Activated CD4-positive, alpha-beta T cell treated with anti-CD3 and anti-CD28 coated beads for 48 hours (primary cell): Measurements from ENCODE around the gene SPOCK2.
"Not testable (repeated sequence)": the region's sequence is repeated elsewhere in the genome, so short reads cannot be mapped to it uniquely, and the experiment has no call there.

ENCODE experiments used
- DNase-seq: peaks from one replicate; pipeline ENCODE4 v3.0.0-alpha.2; 2020

The SPOCK2 gene

GRCh38 chr10:72087969-72088888 lies at the start of gene SPOCK2:
Gene SPOCK2, minus strand, starts transcription at chr10:72088551. Its CDS starts 223 bp downstream, at chr10:72088328.
- peak; percentile 76 for DNase-seq

GRCh38 chr10:72137583-72137982 lies 49.2 kb upstream of the SPOCK2 start:
- DNase-seq: no peak

GRCh38 chr10:72136225-72136624 lies 47.9 kb upstream of the SPOCK2 start:
- peak; percentile 7 for DNase-seq

GRCh38 chr10:72134785-72135767 lies 46.7 kb upstream of the SPOCK2 start:
- DNase-seq: no peak

GRCh38 chr10:72133517-72133916 lies 45.2 kb upstream of the SPOCK2 start:
- no peak for DNase-seq

GRCh38 chr10:72132854-72133253 lies 44.5 kb upstream of the SPOCK2 start:
- DNase-seq: no peak

GRCh38 chr10:72127571-72127970 lies 39.2 kb upstream of the SPOCK2 start:
- no peak for DNase-seq

GRCh38 chr10:72126872-72127232 lies 38.5 kb upstream of the SPOCK2 start:
- no peak for DNase-seq

GRCh38 chr10:72126184-72126871 lies 38.0 kb upstream of the SPOCK2 start:
- DNase-seq: no peak

- no peak for DNase-seq
Observed at GRCh38 chr10:72124989-72125388, 36.6 kb upstream of the SPOCK2 start.

GRCh38 chr10:72124381-72124780 lies 36.0 kb upstream of the SPOCK2 start:
- DNase-seq: no peak

GRCh38 chr10:72123616-72124015 lies 35.3 kb upstream of the SPOCK2 start:
- DNase-seq: no peak

- DNase-seq: peak; percentile 46
Observed at GRCh38 chr10:72122221-72122620, 33.9 kb upstream of the SPOCK2 start.

- no peak for DNase-seq
Observed at GRCh38 chr10:72121389-72121788, 33.0 kb upstream of the SPOCK2 start.

GRCh38 chr10:72116372-72116771 lies 28.0 kb upstream of the SPOCK2 start:
- DNase-seq: no peak

- no peak for DNase-seq
Observed at GRCh38 chr10:72114706-72115450, 26.5 kb upstream of the SPOCK2 start.

GRCh38 chr10:72110673-72111401 lies 22.5 kb upstream of the SPOCK2 start:
- no peak for DNase-seq

- DNase-seq: no peak
Observed at GRCh38 chr10:72109636-72110157, 21.3 kb upstream of the SPOCK2 start.

GRCh38 chr10:72108830-72109635 lies 20.7 kb upstream of the SPOCK2 start:
- no peak for DNase-seq

- DNase-seq: not testable (repeated sequence)
Observed at GRCh38 chr10:72108004-72108370, 19.6 kb upstream of the SPOCK2 start.
